Measurements from ENCODE around the gene BACH1.

GRCh38 chr21:29347274-29347681 is 48.6 kb downstream of the BACH1 start:
- TF ChIP-seq CTCF (IDR thresholded peaks at IDR 0.05; ENCODE audit: insufficient read depth, low read length, poor library complexity, severe bottlenecking) (no peak), EZH2phosphoT487 (conservative IDR thresholded peaks at IDR 0.05; ENCODE audit: low read length) (no peak)

Measured in SU-DHL-6 (cell line).